HG03196 (cell line): Measurements from ENCODE around the gene ENG.
"Not testable (repeated sequence)": the region's sequence is repeated elsewhere in the genome, so short reads cannot be mapped to it uniquely, and the experiment has no call there.

ENCODE experiments used
- ATAC-seq: cut with Tn5 transposase; IDR thresholded peaks from one replicate; pipeline ENCODE4 v1.9.1; 2021; ENCODE audit not compliant: unreplicated experiment

The ENG gene

GRCh38 chr9:127846443-127847177, 7.8 kb downstream of the ENG start:
- ATAC-seq = no peak

DNA sequence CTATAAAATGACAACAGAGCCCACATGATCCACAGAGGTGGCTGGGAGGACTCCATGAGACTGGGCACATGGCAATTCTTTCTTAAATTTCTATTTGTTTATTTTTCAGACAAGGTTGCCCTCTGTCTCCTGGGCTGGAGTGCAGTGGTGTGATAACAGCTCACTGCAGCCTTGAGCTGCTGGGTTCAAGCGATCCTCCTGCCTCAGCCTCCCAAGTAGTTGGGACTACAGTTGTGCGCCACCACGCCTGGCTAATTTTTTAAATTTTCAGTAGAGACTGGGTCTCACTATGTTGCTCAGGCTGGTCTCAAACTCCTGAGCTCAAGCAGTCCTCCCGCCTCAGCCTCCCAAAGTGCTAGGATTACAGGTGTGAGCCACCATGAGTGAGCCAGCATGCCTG, 8.8 kb downstream of the ENG start:
- not testable (repeated sequence) for ATAC-seq

- no peak for ATAC-seq
Measured at GRCh38 chr9:127844821-127845359, 9.6 kb downstream of the ENG start.

DNA sequence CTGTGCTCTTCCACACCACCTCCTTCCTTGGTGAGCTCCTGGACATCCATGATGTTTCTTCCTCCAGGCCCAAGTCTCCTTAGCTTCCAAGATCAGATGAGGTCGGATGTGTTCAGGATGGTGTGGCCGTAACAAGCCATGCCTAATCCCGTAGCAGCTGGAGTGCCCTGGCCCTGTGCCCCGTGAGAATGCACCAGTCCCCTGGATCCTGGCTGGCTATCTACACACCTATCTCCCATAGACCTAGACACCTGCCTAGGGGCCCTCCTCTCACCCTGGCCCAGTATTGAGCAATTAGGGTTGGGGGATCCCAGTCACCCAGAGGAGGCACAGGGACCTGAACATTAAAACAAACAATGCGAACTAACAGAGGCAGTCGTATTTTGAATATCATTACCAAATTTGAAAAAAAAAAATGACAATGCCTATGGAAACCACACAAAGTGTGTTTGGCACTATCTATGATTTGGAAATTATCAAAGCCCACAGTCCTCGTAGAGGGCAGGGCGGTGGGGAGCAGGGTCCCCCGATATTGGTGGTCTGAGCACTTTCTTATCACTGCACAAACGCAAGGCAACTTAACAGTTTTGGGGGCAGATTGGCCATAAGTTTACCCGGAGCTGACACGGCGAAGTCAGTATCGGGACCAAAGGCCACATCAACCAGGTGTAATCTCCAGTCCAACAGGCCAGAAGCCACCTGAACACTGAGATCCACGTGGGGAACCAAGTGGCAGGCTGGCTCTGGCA, 13.2 kb downstream of the ENG start:
- ATAC-seq = no peak

GRCh38 chr9:127838375-127839078, 15.9 kb downstream of the ENG start:
- ATAC-seq = no peak

DNA sequence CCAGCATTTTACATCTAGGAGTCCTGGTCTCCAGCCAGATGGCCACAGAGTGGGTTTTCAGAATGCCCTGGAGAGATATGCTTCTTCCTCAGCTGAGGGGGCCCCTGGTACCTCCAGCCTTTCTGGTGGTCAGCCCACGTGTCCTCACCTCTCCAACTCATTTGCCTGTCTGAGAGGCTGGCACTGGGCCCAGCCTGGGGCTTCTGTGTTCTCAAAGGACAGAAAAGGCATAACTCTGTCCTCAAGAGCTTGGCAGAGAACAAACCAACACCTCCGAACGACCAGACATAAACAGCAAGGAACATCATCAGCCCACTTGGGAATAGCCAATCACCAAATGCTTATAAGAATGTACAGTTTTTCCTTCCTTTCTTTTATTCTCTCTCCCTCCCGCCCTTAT, 17.1 kb downstream of the ENG start:
- ATAC-seq = no peak

DNA sequence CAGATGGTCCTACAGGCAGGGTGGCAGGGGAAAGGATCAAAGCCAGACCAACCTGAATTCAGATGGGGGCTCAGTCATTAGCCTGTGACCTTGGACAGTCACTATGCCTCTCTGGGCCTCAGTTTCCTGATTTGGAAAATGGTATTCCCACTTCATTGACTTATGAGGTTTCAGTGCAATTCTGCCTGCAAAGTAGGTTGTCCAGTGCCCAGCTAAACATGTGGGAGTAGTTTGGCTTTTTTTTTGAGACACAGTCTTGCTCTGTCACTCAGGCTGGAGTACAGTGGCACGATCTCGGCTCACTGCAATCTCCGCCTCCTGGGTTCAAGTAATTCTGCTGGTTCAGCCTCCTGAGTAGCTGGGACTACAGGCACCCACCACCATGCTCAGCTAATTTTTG, 17.9 kb downstream of the ENG start:
- not testable (repeated sequence) for ATAC-seq

DNA sequence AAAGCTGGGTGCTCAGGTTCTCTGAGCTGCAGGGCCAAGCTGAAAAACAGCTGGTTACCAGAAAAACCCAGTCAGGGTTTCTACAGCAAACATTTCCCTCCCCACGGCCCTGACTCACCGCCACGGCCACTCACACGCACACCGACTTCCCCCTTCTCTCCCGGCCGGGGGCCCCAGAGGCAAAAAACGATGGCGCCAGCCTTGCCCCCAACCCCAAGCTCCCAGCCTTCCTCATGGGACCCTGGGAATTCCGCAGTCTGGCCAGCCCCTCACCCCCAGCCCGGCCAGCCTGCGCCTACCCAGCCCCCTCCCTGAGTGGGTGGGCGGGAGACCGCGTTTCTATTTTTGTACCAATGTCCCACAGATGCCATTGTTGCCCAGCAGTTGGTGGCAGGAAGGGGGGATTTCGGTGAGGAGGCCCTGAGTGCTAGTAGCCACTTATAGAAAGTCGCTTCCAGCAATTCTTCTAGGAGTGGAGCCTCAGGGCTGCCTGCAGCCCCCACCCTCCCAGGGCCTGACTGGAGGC, 18.4 kb downstream of the ENG start:
- no peak for ATAC-seq

GRCh38 chr9:127833555-127833954, 20.9 kb downstream of the ENG start:
- no peak for ATAC-seq

DNA sequence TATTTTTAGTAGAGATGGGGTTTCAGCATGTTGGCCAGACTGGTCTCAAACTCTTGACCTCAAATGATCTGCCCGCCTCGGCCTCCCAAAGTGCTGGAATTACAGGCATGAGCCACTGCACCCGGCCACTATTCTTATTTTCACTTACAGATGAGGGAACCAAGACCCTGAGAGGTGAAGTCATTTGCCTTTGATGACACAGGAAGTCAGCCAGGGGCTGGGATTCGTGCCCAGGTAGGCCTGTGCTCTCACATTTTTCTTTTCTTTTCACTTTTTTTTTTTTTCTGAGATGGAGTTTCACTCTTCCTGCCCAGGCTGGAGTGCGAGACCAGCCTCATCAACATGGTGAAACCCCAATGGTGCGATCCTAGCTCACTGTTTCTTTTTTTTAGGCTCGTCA, 22.2 kb downstream of the ENG start:
- ATAC-seq = no peak

- ATAC-seq = no peak
Measured at GRCh38 chr9:127829205-127829906, 25.1 kb downstream of the ENG start.

GRCh38 chr9:127828262-127829031, 26.0 kb downstream of the ENG start:
- no peak for ATAC-seq

GRCh38 chr9:127826253-127826913, 28.1 kb downstream of the ENG start:
- no peak for ATAC-seq

DNA sequence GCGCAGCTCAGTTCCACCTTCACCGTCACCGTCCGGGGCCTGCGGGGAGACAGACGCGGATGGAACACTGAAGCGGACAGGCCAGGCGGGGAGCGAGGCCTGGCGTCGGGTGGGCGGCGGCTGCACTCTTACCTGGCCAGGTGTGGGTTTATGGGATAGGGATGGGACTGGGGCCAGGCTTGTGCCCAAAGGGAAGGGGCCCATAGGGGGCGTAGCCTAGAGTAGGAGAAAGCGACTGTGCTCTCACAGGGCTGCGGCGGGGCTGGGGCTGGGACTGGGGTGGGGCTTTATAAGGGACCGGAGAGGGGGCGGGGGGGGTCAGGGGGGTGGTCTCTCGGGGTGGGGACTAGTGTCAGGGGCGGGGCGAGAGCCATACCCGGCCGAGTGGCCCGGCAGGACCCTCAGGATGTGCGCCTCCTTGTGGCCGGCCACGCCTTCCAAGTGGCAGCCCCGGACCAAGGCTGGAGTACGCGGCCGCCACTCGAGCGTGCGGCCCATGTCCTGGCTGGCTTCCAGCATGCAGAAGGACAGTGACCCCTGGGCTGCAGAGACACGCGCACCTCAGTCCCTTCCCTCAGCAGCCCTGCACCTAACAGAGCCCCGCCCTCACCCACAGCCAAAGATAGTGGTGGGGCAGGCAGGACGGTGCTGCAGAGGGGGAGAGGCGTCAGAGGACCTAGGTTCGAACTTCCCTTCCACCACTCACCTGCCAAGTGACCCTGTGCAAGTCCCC, 29.0 kb downstream of the ENG start:
- no peak for ATAC-seq

- no peak for ATAC-seq
Measured at GRCh38 chr9:127822108-127822507, 32.4 kb downstream of the ENG start.

- no peak for ATAC-seq
Measured at GRCh38 chr9:127818574-127818973, 35.9 kb downstream of the ENG start.

DNA sequence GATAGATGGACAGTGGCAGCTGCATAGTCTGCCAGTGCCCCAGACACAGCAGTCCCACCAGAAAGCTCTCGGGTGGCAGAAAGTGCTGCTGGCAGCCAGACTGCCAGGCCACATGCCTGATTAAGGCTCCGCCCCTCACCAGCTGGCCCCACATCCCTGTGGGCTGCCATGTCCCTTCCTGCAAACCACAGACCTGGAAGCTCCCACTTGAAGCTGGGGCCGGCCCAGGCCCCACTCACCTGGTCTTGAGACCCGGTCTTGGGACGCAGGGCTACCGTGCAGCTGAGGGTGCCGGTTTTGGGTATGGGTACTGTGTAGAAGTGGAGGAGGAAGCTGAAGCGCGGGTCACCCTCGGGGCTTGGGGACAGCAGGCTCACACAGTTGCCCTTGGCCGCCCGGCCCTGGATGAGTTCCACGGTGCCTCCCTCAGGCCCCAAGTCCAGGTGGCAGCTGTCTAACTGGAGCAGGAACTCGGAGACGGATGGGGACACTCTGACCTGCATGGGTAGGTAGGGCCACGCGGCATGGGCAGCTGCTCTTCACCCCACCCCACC, 36.5 kb downstream of the ENG start:
- ATAC-seq = no peak

DNA sequence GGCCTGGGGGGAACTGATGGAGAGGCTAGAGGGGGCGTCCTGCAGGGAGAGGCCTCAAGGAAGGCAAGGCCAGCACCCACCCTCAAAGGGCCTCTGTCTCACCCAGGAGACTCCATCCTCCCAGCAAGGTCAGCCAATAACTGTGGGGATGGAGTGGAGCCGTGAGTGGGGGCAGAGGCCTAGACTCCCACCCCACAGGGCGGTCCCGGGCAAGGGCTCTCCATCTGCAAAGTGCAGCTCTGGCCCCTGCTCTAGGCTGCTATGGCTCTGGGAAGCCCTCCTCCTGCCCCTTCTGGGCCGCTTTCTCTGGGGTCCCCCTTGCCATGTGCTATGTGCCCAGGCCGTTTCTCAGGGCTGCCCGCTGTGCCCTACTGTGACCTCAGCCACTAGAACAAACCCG, 37.7 kb downstream of the ENG start:
- no peak for ATAC-seq

GRCh38 chr9:127816362-127816725, 38.1 kb downstream of the ENG start:
- ATAC-seq = no peak
